NCI-H82 (cell line): ENCODE data around the gene CLEC3B.

Experiments used
- DNase-seq: peaks from one replicate; lab custom pipeline; 2025; lab: John Stamatoyannopoulos, UW

Gene CLEC3B

GRCh38 chr3:45003859-45004258 is 22.2 kb upstream of the CLEC3B start:
- no peak for DNase-seq

- no peak for DNase-seq
Observed at GRCh38 chr3:45007091-45007490, 19.0 kb upstream of the CLEC3B start.

- DNase-seq, result no peak
Observed at GRCh38 chr3:45008117-45008516, 18.0 kb upstream of the CLEC3B start.

- DNase-seq, result no peak
Observed at GRCh38 chr3:45009868-45010267, 16.2 kb upstream of the CLEC3B start.

GRCh38 chr3:45010811-45011333 is 15.2 kb upstream of the CLEC3B start:
- no peak for DNase-seq

- no peak for DNase-seq
Observed at GRCh38 chr3:45011756-45012508, 14.2 kb upstream of the CLEC3B start.

GRCh38 chr3:45012577-45012976 is 13.5 kb upstream of the CLEC3B start:
- DNase-seq, result no peak

GRCh38 chr3:45016916-45017315 is 9.2 kb upstream of the CLEC3B start:
- no peak for DNase-seq

GRCh38 chr3:45017821-45018220 is 8.3 kb upstream of the CLEC3B start:
- DNase-seq, result no peak

- DNase-seq, result no peak
Observed at GRCh38 chr3:45020534-45020933, 5.6 kb upstream of the CLEC3B start.

- DNase-seq, result no peak
Observed at GRCh38 chr3:45021524-45022297, 4.4 kb upstream of the CLEC3B start.

GRCh38 chr3:45023675-45024074 is 2.4 kb upstream of the CLEC3B start:
- DNase-seq, result no peak

GRCh38 chr3:45024542-45025255 is 1.4 kb upstream of the CLEC3B start:
- DNase-seq, result no peak

- DNase-seq, result no peak
Observed at GRCh38 chr3:45026957-45027356, 854 bp downstream of the CLEC3B start.

GRCh38 chr3:45027441-45027840 is 1.3 kb downstream of the CLEC3B start:
- no peak for DNase-seq

GRCh38 chr3:45029216-45029615 is 3.1 kb downstream of the CLEC3B start:
- no peak for DNase-seq

- no peak for DNase-seq
Observed at GRCh38 chr3:45029661-45030060, 3.6 kb downstream of the CLEC3B start.

- DNase-seq, result no peak
Observed at GRCh38 chr3:45031531-45031930, 5.4 kb downstream of the CLEC3B start.

GRCh38 chr3:45032113-45032512 is 6.0 kb downstream of the CLEC3B start:
- DNase-seq, result no peak

GRCh38 chr3:45033791-45034190 is 7.7 kb downstream of the CLEC3B start:
- DNase-seq, result no peak

- DNase-seq, result no peak
Observed at GRCh38 chr3:45034612-45035252, 8.6 kb downstream of the CLEC3B start.
